ENCODE data around the gene SNX30.

The SNX30 gene

DNA sequence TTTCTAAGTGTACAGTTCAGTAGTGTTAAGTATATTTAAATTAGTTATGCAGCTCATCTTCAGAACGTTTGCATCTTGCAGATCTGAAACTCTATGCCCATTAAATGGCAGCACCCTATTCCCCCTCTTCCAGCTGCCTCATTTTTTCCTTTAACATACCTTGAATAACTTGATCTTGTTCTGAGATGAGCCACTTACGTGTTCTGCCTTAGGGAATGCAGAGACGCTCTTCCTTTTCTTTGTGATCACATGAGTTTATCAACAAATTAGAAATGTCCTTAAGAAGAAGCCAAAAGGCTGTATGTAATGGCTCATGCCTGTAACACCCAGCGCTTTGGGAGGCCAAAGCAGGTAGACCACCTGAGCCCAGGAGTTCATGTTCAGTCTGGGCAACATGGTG, 82.5 kb downstream of the SNX30 start:
- Histone ChIP-seq H3K9me3 (ENCODE audit: control insufficient read depth, insufficient read depth, low read length) (no peaks in the 10 kb centered on the region), H3K27ac (ENCODE audit: low read depth, low read length) (no peak overlapping the region), H3K27me3 (ENCODE audit: control insufficient read depth, insufficient read depth, low read length) (no peaks in the 10 kb centered on the region), H3K4me3 (ENCODE audit: low read depth, low read length) (no peak overlapping the region), H3K36me3 (ENCODE audit: control insufficient read depth, insufficient read depth, low read length) (peaks cover 10% of the 10 kb centered on the region; the same call in 1 of the 2 replicates), H3K9ac (ENCODE audit: low read depth, low read length) (no peak overlapping the region), H3K4me1 (ENCODE audit: control insufficient read depth, insufficient read depth, low read length) (no peaks in the 10 kb centered on the region)

DNA sequence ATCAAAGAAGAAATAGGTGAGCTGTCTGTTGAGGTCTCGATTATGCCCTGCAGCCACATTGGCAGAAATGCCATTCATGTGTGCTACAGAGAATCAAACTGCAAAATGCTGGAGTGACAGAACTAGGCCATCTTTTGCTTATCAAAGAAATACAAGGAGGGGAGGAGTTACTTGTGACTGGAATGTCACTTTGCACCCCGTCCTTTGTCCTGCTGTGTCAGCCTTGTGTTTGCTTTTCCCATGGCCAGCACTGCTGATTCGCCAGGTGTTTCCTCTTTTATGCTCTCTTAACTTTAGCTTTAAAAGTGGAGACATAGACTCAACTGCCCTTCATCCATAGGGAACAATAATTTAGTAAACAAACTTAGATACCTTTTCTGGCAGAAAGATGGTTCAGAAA, 85.8 kb downstream of the SNX30 start:
- Histone ChIP-seq H3K4me3 (ENCODE audit: low read depth, low read length) (no peak overlapping the region), H3K4me1 (ENCODE audit: control insufficient read depth, insufficient read depth, low read length) (no peaks in the 10 kb centered on the region), H3K9ac (ENCODE audit: low read depth, low read length) (no peak overlapping the region), H3K36me3 (ENCODE audit: control insufficient read depth, insufficient read depth, low read length) (peaks cover 29% of the 10 kb centered on the region), H3K9me3 (ENCODE audit: control insufficient read depth, insufficient read depth, low read length) (no peaks in the 10 kb centered on the region), H3K27ac (ENCODE audit: low read depth, low read length) (peak overlapping the region; percentile 59), H3K27me3 (ENCODE audit: control insufficient read depth, insufficient read depth, low read length) (no peaks in the 10 kb centered on the region)

DNA sequence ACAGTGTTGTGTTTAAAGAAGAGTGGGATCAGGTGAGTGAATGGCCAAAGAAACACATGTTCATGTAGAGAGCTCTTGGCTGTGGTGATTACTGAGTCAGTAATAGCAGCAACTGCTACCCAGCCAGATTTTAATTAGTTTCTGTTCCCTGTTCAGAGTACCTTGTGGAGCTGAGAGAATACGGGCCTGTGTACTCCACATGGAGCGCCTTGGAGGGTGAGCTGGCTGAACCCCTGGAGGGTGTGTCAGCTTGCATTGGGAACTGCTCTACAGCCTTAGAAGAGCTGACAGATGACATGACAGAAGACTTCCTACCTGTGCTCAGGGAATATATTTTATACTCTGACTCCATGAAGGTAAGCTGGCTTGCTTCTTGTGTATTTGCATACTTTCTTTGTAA, 87.8 kb downstream of the SNX30 start:
- peaks cover 29% of the 10 kb centered on the region for H3K36me3 ChIP-seq (ENCODE audit: control insufficient read depth, insufficient read depth, low read length)
- H3K27me3 ChIP-seq (ENCODE audit: control insufficient read depth, insufficient read depth, low read length), result no peaks in the 10 kb centered on the region
- no peaks in the 10 kb centered on the region for H3K4me1 ChIP-seq (ENCODE audit: control insufficient read depth, insufficient read depth, low read length)

DNA sequence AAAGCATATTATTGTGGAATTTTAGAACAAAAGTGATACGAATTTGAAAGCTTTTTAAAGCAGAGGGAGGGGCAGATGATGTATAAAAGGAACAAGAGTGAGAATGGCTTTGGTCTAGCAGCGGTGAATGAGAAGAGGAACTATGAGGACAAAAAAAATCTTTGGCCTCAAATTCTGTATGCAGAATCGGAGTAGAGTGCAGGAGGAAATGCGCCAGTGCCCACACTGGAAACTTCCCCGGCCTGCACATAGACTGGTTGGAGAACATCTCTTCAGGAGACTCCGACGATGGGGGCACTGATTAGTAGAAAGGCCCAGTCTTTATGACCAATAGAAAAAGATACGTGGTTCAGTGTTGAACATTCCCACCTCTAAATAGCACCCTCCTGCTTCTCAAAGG, 88.8 kb downstream of the SNX30 start:
- Histone ChIP-seq H3K9me3 (ENCODE audit: control insufficient read depth, insufficient read depth, low read length) (no peaks in the 10 kb centered on the region), H3K27me3 (ENCODE audit: control insufficient read depth, insufficient read depth, low read length) (no peaks in the 10 kb centered on the region), H3K9ac (ENCODE audit: low read depth, low read length) (no peak overlapping the region), H3K4me1 (ENCODE audit: control insufficient read depth, insufficient read depth, low read length) (no peaks in the 10 kb centered on the region), H3K36me3 (ENCODE audit: control insufficient read depth, insufficient read depth, low read length) (peaks cover 29% of the 10 kb centered on the region), H3K4me3 (ENCODE audit: low read depth, low read length) (no peak overlapping the region), H3K27ac (ENCODE audit: low read depth, low read length) (no peak overlapping the region)

More for the DNA sequence above, 87.8 kb downstream of the SNX30 start:
- Histone ChIP-seq H3K4me3 (ENCODE audit: low read depth, low read length) (no peak overlapping the region), H3K27ac (ENCODE audit: low read depth, low read length) (no peak overlapping the region), H3K9ac (ENCODE audit: low read depth, low read length) (no peak overlapping the region), H3K9me3 (ENCODE audit: control insufficient read depth, insufficient read depth, low read length) (no peaks in the 10 kb centered on the region)

DNA sequence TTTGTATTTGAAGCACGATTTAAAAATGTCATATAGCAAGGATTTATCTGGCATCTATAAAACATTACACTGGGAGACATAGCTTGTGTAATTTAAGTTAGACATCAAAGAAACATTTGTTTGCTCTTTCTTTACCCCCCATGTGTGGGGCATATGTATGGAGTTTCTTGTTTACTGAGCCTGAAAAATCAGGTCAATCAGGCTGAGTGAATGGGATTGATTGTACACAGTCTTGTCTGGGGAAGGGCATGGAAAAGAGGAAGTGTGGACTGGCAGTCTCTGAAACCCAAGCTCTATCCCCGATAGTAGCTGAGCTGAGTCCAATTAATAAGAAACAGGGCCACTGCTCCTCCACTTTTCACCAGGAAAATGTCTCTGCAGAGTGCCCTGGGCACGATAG, 90.7 kb downstream of the SNX30 start:
- Histone ChIP-seq H3K9ac (ENCODE audit: low read depth, low read length) (no peak overlapping the region), H3K4me1 (ENCODE audit: control insufficient read depth, insufficient read depth, low read length) (peaks cover 14% of the 10 kb centered on the region), H3K27ac (ENCODE audit: low read depth, low read length) (no peak overlapping the region), H3K27me3 (ENCODE audit: control insufficient read depth, insufficient read depth, low read length) (no peaks in the 10 kb centered on the region), H3K4me3 (ENCODE audit: low read depth, low read length) (no peak overlapping the region), H3K9me3 (ENCODE audit: control insufficient read depth, insufficient read depth, low read length) (no peaks in the 10 kb centered on the region), H3K36me3 (ENCODE audit: control insufficient read depth, insufficient read depth, low read length) (peaks cover 26% of the 10 kb centered on the region)

DNA sequence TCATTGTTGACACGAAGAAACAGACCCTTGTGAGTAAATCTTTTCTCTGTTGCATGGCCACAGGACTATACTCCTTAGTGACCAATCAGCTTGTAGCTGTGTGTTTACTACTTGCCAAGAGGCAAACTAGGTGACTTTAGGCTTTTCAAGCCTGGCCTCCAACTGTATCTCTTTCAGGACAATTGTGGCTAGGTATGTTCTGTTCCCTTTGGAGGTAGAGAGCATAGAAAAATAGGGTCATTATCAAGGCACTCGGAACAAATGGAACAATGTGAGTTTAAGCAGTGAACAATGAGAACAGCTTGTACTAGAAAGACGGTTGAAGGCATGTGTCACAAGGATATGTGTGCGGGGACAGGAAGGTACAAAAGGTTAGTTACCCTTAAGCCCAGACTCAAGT, 92.0 kb downstream of the SNX30 start:
- no peaks in the 10 kb centered on the region for H3K27me3 ChIP-seq (ENCODE audit: control insufficient read depth, insufficient read depth, low read length)
- H3K4me1 ChIP-seq (ENCODE audit: control insufficient read depth, insufficient read depth, low read length), result peaks cover 26% of the 10 kb centered on the region

DNA sequence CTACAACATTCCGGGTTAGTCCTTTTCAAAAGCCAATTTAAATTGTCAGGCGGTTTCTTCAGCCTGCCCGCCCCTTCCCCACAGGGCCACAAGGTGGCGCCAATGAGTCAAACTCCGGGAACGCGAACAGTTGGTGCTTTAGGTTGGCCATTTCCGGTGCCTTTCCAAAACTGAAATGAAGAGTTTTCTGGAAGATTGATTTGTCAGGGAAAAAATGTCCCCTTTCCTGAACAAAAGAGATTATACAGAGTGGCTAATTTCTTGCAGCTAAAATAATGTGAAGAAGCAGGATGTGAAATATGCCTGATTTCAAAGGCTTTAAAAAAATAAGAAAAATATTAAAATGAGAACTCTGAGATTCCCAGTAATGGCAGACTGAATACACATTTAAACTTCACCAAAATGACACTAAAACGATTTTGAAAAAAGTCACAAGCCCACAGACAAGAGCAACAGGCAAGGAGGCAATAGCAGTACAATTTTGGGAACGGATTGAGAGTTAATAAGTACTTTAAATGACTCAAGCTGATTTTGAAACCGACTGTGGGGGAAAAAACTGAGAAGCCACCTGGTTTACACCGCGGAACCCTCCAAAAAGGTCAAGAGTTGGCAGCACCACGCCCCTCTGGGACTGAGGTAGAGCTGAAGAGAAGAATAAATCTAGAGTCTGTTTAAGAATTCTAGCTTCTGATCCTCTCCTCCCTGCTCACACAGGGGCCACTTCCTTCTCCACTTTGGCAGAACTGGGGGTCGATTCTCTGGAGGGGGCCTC, 94.4 kb downstream of the SNX30 start:
- Histone ChIP-seq H3K9me3 (ENCODE audit: control insufficient read depth, insufficient read depth, low read length) (no peaks in the 10 kb centered on the region), H3K27me3 (ENCODE audit: control insufficient read depth, insufficient read depth, low read length) (no peaks in the 10 kb centered on the region), H3K9ac (ENCODE audit: low read depth, low read length) (no peak overlapping the region), H3K36me3 (ENCODE audit: control insufficient read depth, insufficient read depth, low read length) (peaks cover under 1% of the 10 kb centered on the region), H3K4me3 (ENCODE audit: low read depth, low read length) (no peak overlapping the region), H3K4me1 (ENCODE audit: control insufficient read depth, insufficient read depth, low read length) (peaks cover 41% of the 10 kb centered on the region), H3K27ac (ENCODE audit: low read depth, low read length) (no peak overlapping the region)

More for the DNA sequence above, 92.0 kb downstream of the SNX30 start:
- no peak overlapping the region for H3K4me3 ChIP-seq (ENCODE audit: low read depth, low read length)
- no peak overlapping the region for H3K27ac ChIP-seq (ENCODE audit: low read depth, low read length)
- peaks cover 19% of the 10 kb centered on the region for H3K36me3 ChIP-seq (ENCODE audit: control insufficient read depth, insufficient read depth, low read length)
- no peak overlapping the region for H3K9ac ChIP-seq (ENCODE audit: low read depth, low read length)
- H3K9me3 ChIP-seq (ENCODE audit: control insufficient read depth, insufficient read depth, low read length), result no peaks in the 10 kb centered on the region

DNA sequence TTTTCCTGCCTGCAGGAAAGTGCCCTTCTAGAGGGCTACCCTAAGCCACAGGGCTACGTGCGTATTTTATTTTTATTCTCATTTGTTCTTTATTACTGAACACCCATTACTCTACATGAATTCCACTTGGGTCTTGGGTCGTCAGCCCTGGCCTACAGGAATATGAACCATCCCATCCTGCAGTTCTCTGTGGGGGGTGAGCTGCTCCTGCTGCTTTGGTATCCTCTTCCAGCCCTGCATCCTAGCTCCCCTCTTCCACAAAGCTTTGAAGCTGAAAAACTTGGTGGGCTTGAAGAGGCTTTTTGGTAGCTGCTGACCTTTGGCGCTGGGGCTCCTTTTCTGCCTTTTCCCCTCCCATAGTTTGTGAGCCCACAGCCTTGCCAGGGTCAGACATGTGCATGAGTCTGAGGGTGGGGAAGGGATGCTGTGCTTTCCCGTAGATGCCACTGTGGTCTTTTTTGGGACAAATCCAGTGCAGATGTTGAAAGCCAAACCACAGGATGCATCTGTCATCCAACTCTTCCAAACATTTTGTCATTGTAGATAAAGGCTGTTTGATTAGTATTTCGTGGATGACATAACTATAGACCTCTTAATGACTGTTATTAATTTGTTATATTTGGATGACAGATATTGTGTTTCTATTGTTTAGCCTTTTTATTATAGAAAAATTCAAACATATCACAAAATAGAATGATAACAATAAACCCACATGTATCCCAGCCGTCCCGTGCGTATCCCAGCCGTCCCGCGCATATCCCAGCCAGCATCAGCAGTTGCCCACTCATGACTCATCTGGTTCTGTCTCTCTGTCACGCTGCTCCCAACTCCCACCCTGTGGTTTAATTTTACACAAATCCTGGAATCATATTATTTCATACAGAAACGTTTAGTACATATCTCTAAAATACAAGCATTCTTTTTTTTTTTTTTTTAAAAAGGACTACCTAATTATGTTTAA, 96.2 kb downstream of the SNX30 start:
- Histone ChIP-seq H3K4me1 (ENCODE audit: control insufficient read depth, insufficient read depth, low read length) (peaks cover 41% of the 10 kb centered on the region), H3K36me3 (ENCODE audit: control insufficient read depth, insufficient read depth, low read length) (no peaks in the 10 kb centered on the region; the same call in 1 of the 2 replicates), H3K9ac (ENCODE audit: low read depth, low read length) (no peak overlapping the region), H3K27me3 (ENCODE audit: control insufficient read depth, insufficient read depth, low read length) (no peaks in the 10 kb centered on the region), H3K9me3 (ENCODE audit: control insufficient read depth, insufficient read depth, low read length) (no peaks in the 10 kb centered on the region), H3K27ac (ENCODE audit: low read depth, low read length) (no peak overlapping the region), H3K4me3 (ENCODE audit: low read depth, low read length) (no peak overlapping the region)

DNA sequence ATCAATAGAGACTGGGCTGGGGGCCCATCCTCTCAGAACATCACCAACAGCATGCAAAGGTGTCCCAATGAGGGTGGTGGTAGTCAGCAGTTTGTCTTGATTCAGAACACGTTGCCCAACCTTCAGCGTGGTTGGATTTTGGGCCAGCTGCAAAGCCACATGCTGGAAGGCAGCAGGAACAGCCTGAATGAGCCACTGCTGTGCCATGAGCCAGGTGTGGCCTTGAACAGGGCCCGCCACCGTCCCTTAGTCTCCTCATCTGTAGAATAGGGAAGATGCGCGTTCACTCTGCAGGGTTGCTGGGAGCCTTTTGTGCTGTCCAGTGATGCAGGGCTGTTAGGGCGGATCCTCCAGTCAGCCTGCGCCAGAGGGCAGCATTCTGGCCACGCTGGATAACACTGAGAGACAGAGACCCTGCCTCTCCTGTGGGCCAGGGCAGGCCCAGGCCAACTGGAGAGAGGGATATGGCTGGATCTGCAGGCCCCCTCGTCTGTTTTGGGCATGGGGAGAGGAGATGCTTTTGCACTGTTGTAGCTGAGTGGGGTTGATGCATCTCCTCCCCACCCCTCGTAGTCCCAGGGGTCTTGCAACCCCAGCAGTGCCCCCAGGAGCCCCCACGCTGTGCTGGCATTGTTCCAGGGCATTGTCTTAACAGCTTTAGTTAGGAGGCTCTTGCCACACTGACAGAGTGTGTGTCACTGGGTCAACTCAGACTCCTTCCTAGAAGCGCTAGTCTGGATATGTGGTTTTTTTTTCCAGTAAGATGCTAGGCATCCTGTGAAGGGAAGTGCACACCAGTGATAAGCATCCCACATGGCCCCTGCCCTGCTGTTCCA, 98.0 kb downstream of the SNX30 start:
- Histone ChIP-seq H3K9ac (ENCODE audit: low read depth, low read length) (no peak overlapping the region), H3K36me3 (ENCODE audit: control insufficient read depth, insufficient read depth, low read length) (peaks cover 3% of the 10 kb centered on the region), H3K27ac (ENCODE audit: low read depth, low read length) (peak overlapping the region; percentile 3)

DNA sequence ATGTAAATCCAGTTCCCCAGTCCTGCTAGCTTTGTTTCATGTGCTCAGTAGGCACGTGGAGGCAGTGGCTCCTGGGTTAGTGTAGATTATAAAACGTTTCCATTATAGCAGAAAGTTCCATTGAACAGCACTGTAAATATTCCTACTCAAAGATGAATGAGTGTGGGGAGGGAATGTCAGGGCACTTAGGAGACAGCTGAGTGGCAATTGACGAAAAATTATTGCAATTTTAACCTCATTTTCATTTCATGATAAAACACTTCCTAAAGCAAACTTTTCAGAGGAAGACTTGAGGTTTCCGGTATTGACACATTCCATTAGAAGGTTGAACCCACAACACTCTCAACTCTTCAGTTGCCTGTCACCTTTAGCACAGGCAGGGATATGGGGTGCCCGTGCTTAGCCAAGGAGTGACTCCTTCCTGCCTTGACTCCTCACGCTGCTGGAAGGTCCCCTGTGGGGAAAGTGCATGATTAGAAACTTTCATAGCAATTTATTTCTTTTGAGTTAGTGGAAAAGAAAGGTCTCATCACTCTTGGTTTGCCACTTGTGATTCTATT, 98.9 kb downstream of the SNX30 start:
- no peak overlapping the region for H3K27ac ChIP-seq (ENCODE audit: low read depth, low read length)
- no peaks in the 10 kb centered on the region for H3K9me3 ChIP-seq (ENCODE audit: control insufficient read depth, insufficient read depth, low read length)
- no peak overlapping the region for H3K4me3 ChIP-seq (ENCODE audit: low read depth, low read length)
- no peak overlapping the region for H3K9ac ChIP-seq (ENCODE audit: low read depth, low read length)
- peaks cover 41% of the 10 kb centered on the region for H3K4me1 ChIP-seq (ENCODE audit: control insufficient read depth, insufficient read depth, low read length)
- no peaks in the 10 kb centered on the region for H3K27me3 ChIP-seq (ENCODE audit: control insufficient read depth, insufficient read depth, low read length)
- H3K36me3 ChIP-seq (ENCODE audit: control insufficient read depth, insufficient read depth, low read length), result peaks cover 10% of the 10 kb centered on the region

More for the DNA sequence above, 98.0 kb downstream of the SNX30 start:
- Histone ChIP-seq H3K27me3 (ENCODE audit: control insufficient read depth, insufficient read depth, low read length) (no peaks in the 10 kb centered on the region), H3K9me3 (ENCODE audit: control insufficient read depth, insufficient read depth, low read length) (no peaks in the 10 kb centered on the region), H3K4me1 (ENCODE audit: control insufficient read depth, insufficient read depth, low read length) (peaks cover 41% of the 10 kb centered on the region), H3K4me3 (ENCODE audit: low read depth, low read length) (no peak overlapping the region)
